Dermis microvascular lymphatic vessel endothelial cell (primary cell): ENCODE results near the gene CFAP74. TPM values are rescaled to one million over a fixed set of nuclear protein-coding genes. Genes with fewer than 3 reads are reported as not detected.

ENCODE experiments used
- DNase-seq, 2 donors: peaks; one replicate each; pipeline versions ENCODE4 v3.0.0 to v3.0.0-alpha.2; 2010; ENCODE audit warnings: low read depth in 2 of 2
- total RNA-seq: library from RNA; depleted of rRNA; stranded (reverse); fragments of >200 nt; gene quantifications from 2 replicates; pipeline ENCODE4 v1.2.1, GENCODE V29; 2014

CFAP74 gene
- total RNA-seq, 1 donor from 2014 or later: not detected

GRCh38 chr1:2021550-2021949, 18.0 kb upstream of the CFAP74 start:
- no peak for DNase-seq

GRCh38 chr1:2020310-2020655, 16.7 kb upstream of the CFAP74 start:
- DNase-seq: no peak

GRCh38 chr1:2019571-2020309, 16.2 kb upstream of the CFAP74 start:
- peak in 1 of 2 donors; percentile 19 for DNase-seq

GRCh38 chr1:2019172-2019543, 15.6 kb upstream of the CFAP74 start, which contains the start of gene GABRD:
TSS of gene GABRD (plus strand) at chr1:2019345. CDS start at chr1:2019424, 79 bp downstream.
- DNase-seq: peak in 1 of 2 donors; percentile 24

GRCh38 chr1:2018217-2019171, 14.9 kb upstream of the CFAP74 start:
- no peak for DNase-seq

- DNase-seq: no peak
Measured at GRCh38 chr1:2016123-2016522, 12.5 kb upstream of the CFAP74 start.

GRCh38 chr1:2014741-2015735, 11.5 kb upstream of the CFAP74 start:
- DNase-seq: peak in 1 of 2 donors; percentile 63

GRCh38 chr1:2014181-2014580, 10.6 kb upstream of the CFAP74 start:
- no peak for DNase-seq

GRCh38 chr1:2009101-2010053, 5.8 kb upstream of the CFAP74 start:
- DNase-seq: no peak

- DNase-seq: no peak
Measured at GRCh38 chr1:2004856-2005255, 1.3 kb upstream of the CFAP74 start.

GRCh38 chr1:2001773-2002411, 1.7 kb downstream of the CFAP74 start:
- no peak for DNase-seq

- DNase-seq: no peak
Measured at GRCh38 chr1:2000850-2001249, 2.7 kb downstream of the CFAP74 start.

GRCh38 chr1:2000432-2000831, 3.2 kb downstream of the CFAP74 start:
- no peak for DNase-seq

- DNase-seq: no peak
Measured at GRCh38 chr1:1997576-1997975, 6.0 kb downstream of the CFAP74 start.

GRCh38 chr1:1996207-1996651, 7.4 kb downstream of the CFAP74 start:
- DNase-seq: no peak

- no peak for DNase-seq
Measured at GRCh38 chr1:1994536-1994935, 9.1 kb downstream of the CFAP74 start.

- no peak for DNase-seq
Measured at GRCh38 chr1:1990222-1990621, 13.4 kb downstream of the CFAP74 start.

GRCh38 chr1:1989789-1990188, 13.8 kb downstream of the CFAP74 start:
- DNase-seq: no peak

GRCh38 chr1:1989102-1989542, 14.5 kb downstream of the CFAP74 start:
- DNase-seq: peak in 1 of 2 donors; percentile 12
